Activated CD4-positive, CD25-positive, alpha-beta regulatory T cell treated with anti-CD3 and anti-CD28 coated beads, Interleukin-2, amount 50 U/mL, for 24 hours (primary cell): Measurements from ENCODE around the gene ASIC4.
A peak's percentile ranks its signal among the peaks of the same experiment; 100 is the strongest.

Experiments used
- ATAC-seq, 2 donors: fragments of 150-1000 bp; cut with Tn5 transposase; one replicate each; pipeline ENCODE4 v1.10.0; 2021; ENCODE audit warnings: mild to moderate bottlenecking in 1 of 2, moderate library complexity in 1 of 2

The ASIC4 gene

GRCh38 chr2:219537657-219538488 is 23.6 kb downstream of the ASIC4 start:
- no peak for ATAC-seq

GRCh38 chr2:219538504-219538951 is 24.2 kb downstream of the ASIC4 start:
- no peak for ATAC-seq

- no peak for ATAC-seq
These were observed 24.9 kb downstream of the ASIC4 start for GRCh38 chr2:219538956-219539788.

GRCh38 chr2:219539926-219540678 is 25.8 kb downstream of the ASIC4 start:
- no peak for ATAC-seq

- no peak for ATAC-seq
These were observed 26.7 kb downstream of the ASIC4 start for GRCh38 chr2:219540784-219541504.

- peak; percentile 50 to 51 for ATAC-seq
These were observed 27.4 kb downstream of the ASIC4 start for GRCh38 chr2:219541611-219542180.

- peak; percentile 40 to 51 for ATAC-seq
These were observed 28.8 kb downstream of the ASIC4 start for GRCh38 chr2:219542931-219543595.

- peak; percentile 77 to 83 for ATAC-seq
These were observed 29.5 kb downstream of the ASIC4 start, which contains the start of the genes CHPF and TMEM198 for GRCh38 chr2:219543596-219544358. Gene CHPF (minus strand): TSS chr2:219543809. CDS start chr2:219543538, 271 bp downstream. Gene TMEM198 (plus strand): TSS chr2:219544028. CDS start chr2:219544728, 700 bp downstream.

GRCh38 chr2:219544567-219544966 is 30.3 kb downstream of the ASIC4 start:
- ATAC-seq = no peak

GRCh38 chr2:219545295-219545942 is 31.1 kb downstream of the ASIC4 start:
- no peak for ATAC-seq

- no peak for ATAC-seq
These were observed 31.7 kb downstream of the ASIC4 start for GRCh38 chr2:219545943-219546352.

- no peak for ATAC-seq
These were observed 33.3 kb downstream of the ASIC4 start for GRCh38 chr2:219547621-219548020.

GRCh38 chr2:219548990-219549389 is 34.7 kb downstream of the ASIC4 start:
- ATAC-seq = no peak

GRCh38 chr2:219549619-219550018 is 35.3 kb downstream of the ASIC4 start:
- ATAC-seq = no peak

- peak in 1 of 2 donors; percentile 19 for ATAC-seq
These were observed 37.4 kb downstream of the ASIC4 start for GRCh38 chr2:219551441-219552381.

GRCh38 chr2:219552382-219553167 is 38.3 kb downstream of the ASIC4 start:
- peak; percentile 88 to 91 for ATAC-seq

GRCh38 chr2:219553168-219553417 is 38.8 kb downstream of the ASIC4 start:
- no peak for ATAC-seq

- ATAC-seq = no peak
These were observed 39.2 kb downstream of the ASIC4 start for GRCh38 chr2:219553463-219553963.
